ENCODE results near the gene ARL3.
A peak's percentile ranks its signal among the peaks of the same experiment; 100 is the strongest.

Gene ARL3

GRCh38 chr10:102729029-102730026 is 15.1 kb upstream of the ARL3 start:
- TF ChIP-seq ZFP30 (CRISPR knock-in tag; IDR thresholded peaks at IDR 0.05) (no peak), ESRRG (CRISPR knock-in tag; IDR thresholded peaks at IDR 0.05) (no peak), PATZ1 (CRISPR knock-in tag; IDR thresholded peaks at IDR 0.05; ENCODE audit: borderline replicate concordance) (no peak), TSHZ2 (CRISPR knock-in tag; IDR thresholded peaks at IDR 0.05) (no peak), PPARA (CRISPR knock-in tag; IDR thresholded peaks at IDR 0.05; ENCODE audit: borderline replicate concordance) (no peak), POU6F1 (CRISPR knock-in tag; IDR thresholded peaks at IDR 0.05; ENCODE audit: borderline replicate concordance, low read depth) (no peak), GLIS3 (CRISPR knock-in tag; IDR thresholded peaks at IDR 0.05) (no peak), ZNF8 (CRISPR knock-in tag; IDR thresholded peaks at IDR 0.05) (no peak), ZNF565 (CRISPR knock-in tag; conservative IDR thresholded peaks at IDR 0.05; ENCODE audit: low read depth) (no peak), CSRNP3 (CRISPR knock-in tag; IDR thresholded peaks at IDR 0.05) (no peak), CSDC2 (CRISPR knock-in tag; IDR thresholded peaks at IDR 0.05) (no peak), ZFP3 (CRISPR knock-in tag; IDR thresholded peaks at IDR 0.05) (no peak), CREB5 (CRISPR knock-in tag; IDR thresholded peaks at IDR 0.05; ENCODE audit: low read depth) (no peak), TCF4 (CRISPR knock-in tag; IDR thresholded peaks at IDR 0.05; ENCODE audit: borderline replicate concordance) (no peak), BACH2 (CRISPR knock-in tag; IDR thresholded peaks at IDR 0.05; ENCODE audit: borderline replicate concordance) (no peak), RARB (CRISPR knock-in tag; IDR thresholded peaks at IDR 0.05) (no peak), ARNTL (CRISPR knock-in tag; IDR thresholded peaks at IDR 0.05; ENCODE audit: borderline replicate concordance, low read depth) (no peak)
- ATAC-seq: peak; percentile 100

- ATAC-seq: no peak
- TF ChIP-seq CSRNP3 (CRISPR knock-in tag; IDR thresholded peaks at IDR 0.05) (no peak), CREB5 (CRISPR knock-in tag; IDR thresholded peaks at IDR 0.05; ENCODE audit: low read depth) (no peak), BACH2 (CRISPR knock-in tag; IDR thresholded peaks at IDR 0.05; ENCODE audit: borderline replicate concordance) (no peak), ISL1 (CRISPR knock-in tag; IDR thresholded peaks at IDR 0.05) (no peak), RARB (CRISPR knock-in tag; IDR thresholded peaks at IDR 0.05) (no peak), ARNTL (CRISPR knock-in tag; IDR thresholded peaks at IDR 0.05; ENCODE audit: borderline replicate concordance, low read depth) (no peak), PPARA (CRISPR knock-in tag; IDR thresholded peaks at IDR 0.05; ENCODE audit: borderline replicate concordance) (no peak), POU6F1 (CRISPR knock-in tag; IDR thresholded peaks at IDR 0.05; ENCODE audit: borderline replicate concordance, low read depth) (no peak), TSHZ2 (CRISPR knock-in tag; IDR thresholded peaks at IDR 0.05) (no peak)
Observed at GRCh38 chr10:102727037-102727818, 13.0 kb upstream of the ARL3 start.

All from SK-N-SH treated with all-trans-retinoic acid at 6 μM for 48 hours (cell line).